OCI-LY1 (cell line): ENCODE data around the gene MAD1L1.
"Not testable (repeated sequence)": the region's sequence is repeated elsewhere in the genome, so short reads cannot be mapped to it uniquely, and the experiment has no call there.

Experiments used
- H2AFZ ChIP-seq: fragments of 200-600 bp; sonication (generic), shearing (Covaris generic); 2 replicates; pipeline ENCODE4 v1.6.0; 2014; ENCODE audit warnings: antibody characterized with exemption, mild to moderate bottlenecking, low read length
- H3F3A ChIP-seq: fragments of 200-600 bp; sonication (generic), shearing (Covaris generic); 2 replicates; pipeline ENCODE4 v1.6.0; 2014; ENCODE audit warnings: mild to moderate bottlenecking, antibody characterized with exemption, low read length, moderate library complexity; ENCODE audit not compliant: insufficient read depth
- H3K27ac ChIP-seq: fragments of 200-600 bp; sonication (generic); 2 replicates; pipeline ENCODE4 v1.5.1; 2014; ENCODE audit warnings: low read length, mixed run types, mild to moderate bottlenecking, low read depth; ENCODE audit not compliant: poor library complexity, severe bottlenecking
- H3K27me3 ChIP-seq: fragments of 200-600 bp; sonication (generic); 2 replicates; pipeline ENCODE4 v1.6.0; 2014; ENCODE audit warnings: antibody characterized with exemption, mild to moderate bottlenecking, low read length, moderate library complexity; ENCODE audit not compliant: insufficient read depth
- H3K36me3 ChIP-seq: fragments of 200-600 bp; sonication (generic); 2 replicates; pipeline ENCODE4 v1.6.1; 2014; ENCODE audit warnings: mild to moderate bottlenecking, antibody characterized with exemption, low read length, moderate library complexity, mixed read lengths; ENCODE audit not compliant: insufficient read depth
- H3K4me1 ChIP-seq: fragments of 200-600 bp; sonication (generic); 2 replicates; pipeline ENCODE4 v1.5.1; 2014; ENCODE audit warnings: mild to moderate bottlenecking, low read length, moderate library complexity; ENCODE audit not compliant: insufficient read depth, severe bottlenecking
- H3K4me2 ChIP-seq: fragments of 200-600 bp; sonication (generic), shearing (Covaris generic); 2 replicates; pipeline ENCODE4 v1.6.1; 2014; ENCODE audit warnings: low read length
- H3K4me3 ChIP-seq: fragments of 200-600 bp; sonication (generic); 2 replicates; pipeline ENCODE4 v1.5.1; 2014; ENCODE audit warnings: low read length, low read depth, mild to moderate bottlenecking, mixed read lengths; ENCODE audit not compliant: poor library complexity, severe bottlenecking
- H3K79me2 ChIP-seq: fragments of 200-600 bp; shearing (Covaris generic); 2 replicates; pipeline ENCODE4 v1.6.1; 2016; ENCODE audit warnings: mixed run types, low read length, mixed read lengths; ENCODE audit not compliant: insufficient read depth
- H3K9ac ChIP-seq: fragments of 200-600 bp; sonication (generic), shearing (Covaris generic); 2 replicates; pipeline ENCODE4 v1.6.1; 2014; ENCODE audit warnings: mild to moderate bottlenecking, low read length, mixed read lengths
- H3K9me2 ChIP-seq: fragments of 200-600 bp; sonication (generic), shearing (Covaris generic); 2 replicates; pipeline ENCODE4 v1.6.1; 2014; ENCODE audit warnings: low read depth, mild to moderate bottlenecking, low read length, mixed read lengths
- H3K9me3 ChIP-seq: fragments of 200-600 bp; shearing (Covaris generic); 2 replicates; pipeline ENCODE4 v1.6.1; 2014; ENCODE audit warnings: low read length, mixed read lengths
- H4K20me1 ChIP-seq: fragments of 200-600 bp; sonication (generic), shearing (Covaris generic); 2 replicates; pipeline ENCODE4 v1.6.0; 2016; ENCODE audit warnings: mild to moderate bottlenecking, low read length; ENCODE audit not compliant: insufficient read depth
- CTCF ChIP-seq: fragments of 200-600 bp; sonication (generic), shearing (Covaris generic); IDR thresholded peaks from 2 replicates; pipeline ENCODE4 v1.5.1; 2017; ENCODE audit warnings: mild to moderate bottlenecking, antibody characterized with exemption, low read length, moderate library complexity, mixed read lengths
- EZH2 ChIP-seq: fragments of 200-600 bp; sonication (generic), shearing (Covaris generic); IDR thresholded peaks from 2 replicates; pipeline ENCODE4 v1.8.0; 2017; ENCODE audit warnings: borderline replicate concordance, mixed run types, mild to moderate bottlenecking, antibody characterized with exemption, low read length, moderate library complexity, mixed read lengths

Gene MAD1L1

GRCh38 chr7:1931256-1931950 lies 301.3 kb downstream of the MAD1L1 start:
- H3K4me2 ChIP-seq = no peak overlapping the region
- H3K27ac ChIP-seq = no peak overlapping the region
- H3K4me3 ChIP-seq = no peak overlapping the region
- peaks cover 29% of the 10 kb centered on the region for H3K4me1 ChIP-seq
- no peak overlapping the region for H3K9ac ChIP-seq
- H4K20me1 ChIP-seq = no peaks in the 10 kb centered on the region
- H2AFZ ChIP-seq = no peak overlapping the region
- TF ChIP-seq CTCF = no peak
- TF ChIP-seq EZH2 = no peak
- no peaks in the 10 kb centered on the region for H3K9me3 ChIP-seq
- no peaks in the 10 kb centered on the region for H3K79me2 ChIP-seq
- peaks cover 25% of the 10 kb centered on the region for H3K36me3 ChIP-seq
- H3K27me3 ChIP-seq = no peaks in the 10 kb centered on the region
- no peaks in the 10 kb centered on the region for H3F3A ChIP-seq
- no peaks in the 10 kb centered on the region for H3K9me2 ChIP-seq

- H3K27ac ChIP-seq = no peak overlapping the region
- no peaks in the 10 kb centered on the region for H3F3A ChIP-seq
- H4K20me1 ChIP-seq = no peaks in the 10 kb centered on the region
- no peaks in the 10 kb centered on the region for H3K79me2 ChIP-seq
- no peak overlapping the region for H3K4me3 ChIP-seq
- no peaks in the 10 kb centered on the region for H3K9me3 ChIP-seq
- H3K27me3 ChIP-seq = no peaks in the 10 kb centered on the region
- H3K36me3 ChIP-seq = peaks cover 16% of the 10 kb centered on the region
- peaks cover 38% of the 10 kb centered on the region for H3K4me1 ChIP-seq
- H3K9ac ChIP-seq = no peak overlapping the region
- no peak overlapping the region for H3K4me2 ChIP-seq
- H3K9me2 ChIP-seq = no peaks in the 10 kb centered on the region
- no peak overlapping the region for H2AFZ ChIP-seq
- TF ChIP-seq EZH2 = no peak
- no peak for TF ChIP-seq CTCF
These were observed 302.2 kb downstream of the MAD1L1 start for GRCh38 chr7:1930381-1931065.

DNA sequence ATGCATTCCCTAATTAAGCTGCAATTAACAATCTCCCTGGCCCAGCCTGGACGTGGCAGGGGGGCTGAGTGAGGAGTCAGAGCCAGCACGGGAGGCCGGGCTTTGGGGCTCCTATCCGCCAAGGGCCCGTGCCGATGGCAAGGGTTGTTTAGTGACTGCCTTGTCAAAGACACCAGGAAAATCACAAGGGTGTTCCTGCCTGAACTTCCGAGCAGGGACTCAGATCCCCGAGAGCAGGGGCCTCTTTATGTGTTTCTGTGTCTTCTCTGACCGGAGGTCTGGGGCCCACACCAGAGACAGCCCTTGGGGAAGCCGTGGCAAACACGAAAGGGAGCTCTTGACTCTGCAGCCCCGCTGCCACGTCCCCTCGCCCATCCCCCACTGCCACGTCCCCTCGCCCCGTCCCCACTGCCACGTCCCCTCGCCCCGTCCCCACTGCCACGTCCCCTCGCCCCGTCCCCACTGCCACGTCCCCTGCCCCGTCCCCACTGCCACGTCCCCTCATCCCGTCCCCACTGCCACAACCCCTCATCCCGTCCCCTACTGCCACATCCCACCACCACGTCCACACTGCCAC lies 303.3 kb downstream of the MAD1L1 start:
- H3K79me2 ChIP-seq, H3K4me3 ChIP-seq, H3F3A ChIP-seq, H4K20me1 ChIP-seq, H2AFZ ChIP-seq, H3K27me3 ChIP-seq, H3K4me2 ChIP-seq, H3K9me3 ChIP-seq, H3K36me3 ChIP-seq, H3K9me2 ChIP-seq, H3K9ac ChIP-seq: not testable (repeated sequence)
- Histone ChIP-seq H3K4me1 (peaks cover 49% of the 10 kb centered on the region), H3K27ac (peak overlapping the region; percentile 94)
